GM19452 (cell line): ENCODE results near the gene FAM83F.
A peak's percentile ranks its signal among the peaks of the same experiment; 100 is the strongest.

Experiments
- ATAC-seq: cut with Tn5 transposase; IDR thresholded peaks from one replicate; pipeline ENCODE4 v1.9.1; 2021; ENCODE audit not compliant: unreplicated experiment

Gene FAM83F

DNA sequence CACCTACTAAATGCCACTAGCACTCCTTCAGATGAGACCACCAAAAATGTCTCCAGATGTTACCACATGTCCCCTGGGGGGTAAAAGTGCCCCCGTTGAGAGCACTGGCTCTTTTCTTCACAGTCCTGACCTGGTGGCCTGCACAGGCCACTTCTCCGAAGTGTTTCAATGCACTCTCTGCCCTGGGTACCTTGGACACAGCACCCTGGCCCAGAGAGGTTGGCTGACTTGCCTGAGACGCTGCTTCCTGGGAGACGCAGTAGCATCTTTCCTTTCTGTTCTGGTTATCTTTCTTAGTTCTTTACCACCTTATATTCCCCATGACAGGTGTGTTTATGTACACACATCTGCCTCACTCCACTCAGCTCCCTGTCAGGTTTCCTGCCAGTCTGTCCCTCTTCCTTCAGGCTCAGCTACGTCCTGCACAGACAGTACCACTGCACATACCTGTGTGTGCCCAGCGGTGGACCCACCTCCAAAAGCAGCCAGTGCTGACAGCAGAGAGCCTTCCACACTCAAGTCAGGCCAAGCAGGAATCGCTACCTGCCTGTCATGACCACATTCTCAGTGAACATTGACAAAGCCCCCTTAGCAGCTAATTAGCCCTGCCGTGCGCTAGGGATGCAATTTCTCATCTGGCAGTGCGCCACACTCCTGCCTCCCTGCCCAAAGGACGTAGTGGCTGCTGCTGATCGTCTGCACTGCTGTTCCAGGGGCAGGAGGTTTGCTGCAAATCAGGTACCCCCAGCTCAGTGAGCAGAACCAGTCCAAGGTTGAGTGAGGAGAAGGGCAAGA is 39.0 kb downstream of the FAM83F start:
- ATAC-seq = no peak

DNA sequence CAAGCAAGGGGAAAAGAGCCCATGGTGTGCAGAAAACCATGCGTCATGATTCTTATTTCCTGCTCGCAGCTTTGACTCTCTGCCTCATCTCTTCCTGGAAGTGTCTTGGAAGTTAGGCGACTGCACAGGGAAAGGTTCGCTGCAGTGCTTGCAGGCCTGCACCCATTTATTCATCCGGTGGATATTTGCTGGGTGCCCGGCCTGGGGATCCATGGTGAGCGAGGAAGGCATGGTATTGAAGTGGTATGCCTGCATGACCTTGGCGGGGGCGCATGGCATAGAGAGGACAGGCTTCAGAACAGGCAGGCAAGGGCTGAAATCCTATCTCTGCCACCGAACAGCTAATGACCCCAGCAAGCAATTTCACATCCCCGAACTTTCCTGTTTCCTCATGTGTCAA is 40.6 kb downstream of the FAM83F start:
- ATAC-seq = no peak

DNA sequence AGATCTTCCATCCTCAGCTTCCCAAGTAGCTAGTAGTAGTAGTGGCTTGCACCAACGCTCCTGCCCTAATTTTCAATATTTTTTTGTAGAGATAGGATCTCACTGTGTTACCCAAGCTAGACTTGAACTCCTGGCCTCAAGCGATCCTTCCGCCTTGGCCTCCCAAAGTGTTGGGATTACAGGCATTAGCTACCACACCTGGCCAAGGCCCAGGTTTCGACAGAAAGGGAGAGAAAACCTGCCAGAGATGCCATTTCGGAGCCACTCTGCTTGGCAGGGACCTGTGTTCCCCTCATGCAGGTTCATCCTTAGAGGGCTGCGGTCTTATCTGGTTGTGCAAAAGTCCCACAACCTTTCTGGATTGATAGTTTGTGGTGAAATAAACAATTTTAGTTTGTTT is 41.4 kb downstream of the FAM83F start:
- no peak for ATAC-seq

DNA sequence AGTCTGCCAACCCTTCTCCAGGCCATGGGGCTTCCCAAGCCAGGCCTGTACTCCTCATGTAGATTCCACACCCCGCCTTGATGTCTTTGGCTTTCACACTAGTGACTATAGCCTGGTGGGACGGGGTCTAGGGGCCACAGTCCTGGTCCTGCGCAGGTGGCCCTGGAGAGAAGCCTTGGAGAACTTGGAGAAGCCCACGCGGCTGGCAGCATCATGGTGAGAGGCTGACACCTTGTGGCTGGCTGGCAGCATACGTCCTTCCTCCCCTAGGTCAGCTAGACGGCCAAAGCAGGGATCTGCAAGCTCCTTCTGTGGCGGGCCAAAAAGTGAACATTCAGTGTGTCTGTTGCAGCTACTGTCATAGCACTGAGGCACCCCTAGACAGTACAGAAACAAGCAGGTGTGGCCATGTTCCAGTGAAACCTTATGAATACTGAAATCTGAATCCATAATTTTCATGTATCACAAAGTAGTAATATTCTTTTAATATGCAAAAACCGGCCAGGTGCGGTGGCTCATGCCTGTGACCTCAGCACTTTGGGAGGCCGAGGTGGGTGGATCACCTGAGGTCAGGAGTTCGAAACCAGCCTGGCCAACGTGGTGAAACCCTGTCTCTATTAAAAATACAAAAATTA is 42.0 kb downstream of the FAM83F start:
- no peak for ATAC-seq

DNA sequence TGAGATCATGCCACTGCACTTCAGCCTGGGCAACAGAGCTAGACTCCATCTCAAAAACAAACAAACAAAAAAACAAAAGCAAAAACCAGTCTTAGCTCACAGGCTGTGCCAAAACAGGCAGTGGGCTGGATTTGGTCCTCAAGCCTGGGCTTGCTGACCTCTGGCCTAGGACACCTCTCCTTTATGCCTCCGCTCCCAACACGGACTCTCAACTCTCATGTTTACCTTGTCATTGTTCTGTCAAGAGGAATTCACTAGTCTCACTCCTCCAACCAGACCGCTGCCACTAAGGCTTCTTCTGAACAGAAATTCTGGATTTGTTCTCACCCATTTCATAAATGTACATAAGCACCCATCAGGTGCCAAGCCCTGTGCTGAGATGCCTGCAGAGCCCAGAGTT is 42.6 kb downstream of the FAM83F start:
- no peak for ATAC-seq

DNA sequence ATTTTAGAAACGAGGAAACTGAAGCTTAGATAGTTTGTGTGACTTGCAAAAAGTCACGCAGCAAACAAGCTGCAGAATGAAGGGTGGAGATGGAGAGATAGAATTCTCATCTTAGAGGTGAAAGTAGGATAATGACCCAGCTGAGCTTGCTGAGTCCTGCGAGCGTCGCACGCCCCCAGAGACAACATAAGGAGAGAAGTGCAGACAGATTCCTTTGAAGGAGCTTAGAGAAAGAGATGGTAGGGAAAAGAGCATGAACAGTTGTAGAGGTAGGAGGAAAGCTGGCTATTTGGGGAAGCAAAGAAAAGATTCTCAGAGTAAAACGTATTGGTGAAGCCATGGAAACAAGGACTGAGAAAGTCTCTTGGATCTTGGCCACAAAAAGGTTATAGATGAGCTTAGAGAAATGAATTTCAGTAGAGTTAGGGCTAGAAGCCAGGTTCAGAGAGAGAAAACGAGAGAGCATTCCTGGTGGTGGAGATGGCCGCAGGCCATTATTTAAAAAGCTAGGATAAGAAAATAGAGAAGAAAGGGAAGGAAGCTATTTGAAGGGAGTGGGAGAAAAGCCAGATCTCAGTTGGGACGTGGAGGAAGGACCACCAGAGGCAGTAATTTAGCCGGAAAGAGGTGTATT is 44.8 kb downstream of the FAM83F start:
- ATAC-seq = no peak

DNA sequence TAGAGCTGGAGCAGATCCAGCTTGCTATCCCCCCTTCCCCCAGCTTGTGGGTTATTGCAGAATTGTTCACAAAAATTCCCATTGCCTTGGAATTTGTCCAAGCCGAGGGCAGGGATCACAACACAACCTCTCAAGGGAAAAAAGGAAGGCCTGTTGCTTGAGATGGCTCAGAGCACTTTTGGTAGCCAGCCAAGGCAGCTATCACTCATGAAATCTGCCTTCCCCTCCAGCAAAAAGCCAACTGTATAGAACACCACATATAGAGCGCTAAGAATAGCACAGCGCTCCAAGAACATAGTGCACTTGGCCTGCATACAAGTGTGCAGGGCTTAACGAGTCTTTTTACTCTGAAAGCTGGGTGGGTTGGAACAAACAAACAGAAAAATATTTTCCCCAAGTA is 46.2 kb downstream of the FAM83F start:
- ATAC-seq = no peak

DNA sequence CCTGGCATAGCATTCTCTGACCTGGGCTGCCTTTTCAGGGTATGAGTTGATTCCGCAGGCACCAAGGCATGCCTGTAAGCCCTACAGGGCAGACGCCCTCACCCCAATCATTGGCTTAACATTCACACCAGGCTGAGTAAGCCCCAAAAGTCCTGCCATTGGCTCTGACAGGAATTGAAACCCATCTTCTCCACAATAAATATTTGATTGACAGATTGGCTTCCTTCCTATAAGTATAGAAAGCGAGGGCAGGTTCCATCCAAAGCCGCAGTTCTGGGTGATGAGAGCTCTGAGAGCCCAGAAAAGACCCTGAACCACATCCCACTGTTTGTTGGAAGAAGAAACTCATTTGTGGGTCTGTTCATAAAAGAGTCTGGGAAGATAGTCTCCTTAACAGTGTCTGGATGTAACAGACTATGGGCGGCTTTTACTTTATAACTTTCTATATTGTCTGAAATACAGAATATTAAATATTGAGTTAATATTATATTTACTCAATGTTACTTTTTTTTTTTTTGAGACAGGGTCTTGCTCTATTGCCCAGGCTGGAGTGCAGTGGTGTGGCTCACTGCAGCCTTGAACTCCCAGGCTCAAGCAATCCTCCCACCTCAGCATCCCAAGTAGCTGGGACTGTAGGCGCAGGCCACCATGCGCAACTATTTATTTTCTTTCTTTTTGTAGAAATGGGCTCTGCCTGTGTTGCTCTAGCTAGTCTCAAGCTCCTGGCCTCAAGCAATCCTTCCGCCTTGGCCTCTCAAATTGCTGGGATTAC is 46.8 kb downstream of the FAM83F start:
- ATAC-seq = no peak

DNA sequence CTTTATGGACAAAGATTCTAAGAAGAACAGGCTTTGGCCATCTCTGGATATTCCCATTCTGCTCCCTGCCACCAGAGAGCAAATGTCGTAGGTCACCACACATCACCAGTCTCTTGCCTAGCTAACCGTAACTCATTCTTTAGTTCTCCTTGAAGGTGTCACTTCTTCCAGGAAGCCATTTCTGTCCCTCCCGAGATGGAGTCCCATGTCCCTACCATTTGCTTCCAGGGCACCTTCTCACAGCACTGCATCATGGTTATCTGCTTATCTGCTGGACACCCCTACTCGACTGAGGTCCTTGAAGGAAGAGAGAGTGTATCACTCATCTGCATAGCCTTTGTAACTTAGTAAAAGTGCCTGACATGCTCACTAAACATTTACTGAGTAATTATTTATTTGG is 47.6 kb downstream of the FAM83F start:
- no peak for ATAC-seq

DNA sequence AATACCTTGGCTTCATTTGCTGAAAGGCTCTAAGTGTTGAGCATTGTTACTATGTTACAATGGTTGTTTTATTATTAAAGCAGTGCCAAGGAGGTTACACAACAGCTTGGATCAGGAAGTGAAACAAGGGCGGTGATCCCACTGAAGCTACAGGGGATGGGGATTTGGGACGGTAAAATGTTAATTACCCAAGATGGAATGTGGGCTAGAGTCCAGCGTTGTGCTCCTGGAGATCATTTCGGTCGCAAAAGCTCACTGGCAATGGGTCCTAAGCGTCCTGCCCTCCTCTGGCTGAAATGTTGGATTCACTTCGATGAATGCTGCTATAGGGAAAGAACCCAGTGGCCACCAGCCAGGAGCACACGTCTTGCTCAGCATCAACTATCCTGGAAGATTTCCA is 48.3 kb downstream of the FAM83F start:
- ATAC-seq = no peak

DNA sequence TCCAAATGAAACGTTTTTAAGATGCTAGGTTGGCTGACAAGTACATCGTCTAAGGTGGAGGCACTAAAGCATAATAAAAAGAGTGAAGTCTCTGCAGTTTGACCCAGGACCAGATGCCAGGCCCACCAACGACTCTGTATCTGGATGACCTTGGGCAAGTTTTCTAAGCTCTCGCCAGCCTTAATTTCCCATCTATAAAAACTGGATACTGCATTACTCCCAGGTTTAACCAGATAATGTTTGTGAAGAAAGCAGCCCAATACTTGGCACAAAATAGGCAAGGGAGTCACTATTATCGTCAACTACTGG is 49.0 kb downstream of the FAM83F start:
- no peak for ATAC-seq

DNA sequence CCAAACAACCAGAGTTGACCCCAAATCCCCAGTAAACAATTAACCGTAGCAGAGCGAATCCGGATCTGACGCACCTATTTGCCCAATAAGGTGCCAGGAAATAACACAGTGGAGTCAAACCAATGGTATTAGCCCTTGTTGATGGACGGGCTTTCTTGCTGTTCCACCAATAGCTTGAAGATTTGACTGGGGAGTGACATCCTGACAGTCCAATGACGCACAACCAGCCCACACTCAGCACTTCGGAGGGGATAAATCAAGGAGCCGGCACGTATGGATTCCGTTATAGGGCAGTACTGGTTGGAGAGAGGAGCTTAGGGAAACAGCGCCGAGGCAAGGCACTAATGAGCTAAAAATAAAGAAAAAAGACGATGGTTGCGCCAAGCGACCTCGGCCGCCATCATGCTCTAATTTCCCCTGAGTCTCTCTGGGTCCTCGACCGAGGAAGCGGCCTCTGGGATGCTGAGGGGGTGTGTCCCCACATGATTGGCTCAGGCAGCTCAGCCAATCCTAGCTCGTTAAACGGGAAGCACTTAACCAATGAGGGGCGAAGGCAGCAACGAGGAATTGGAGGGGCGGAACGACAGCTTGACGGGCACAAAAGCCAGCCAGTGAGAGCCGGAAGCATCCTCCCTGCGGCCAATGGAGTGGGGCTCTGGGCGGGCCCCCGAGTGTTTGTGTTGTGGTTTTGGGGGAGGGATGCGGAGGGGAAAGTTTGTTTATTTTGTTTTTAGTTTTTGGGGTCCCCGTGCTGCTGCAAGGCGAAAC is 49.5 kb downstream of the FAM83F start:
- ATAC-seq = peak; percentile 80

DNA sequence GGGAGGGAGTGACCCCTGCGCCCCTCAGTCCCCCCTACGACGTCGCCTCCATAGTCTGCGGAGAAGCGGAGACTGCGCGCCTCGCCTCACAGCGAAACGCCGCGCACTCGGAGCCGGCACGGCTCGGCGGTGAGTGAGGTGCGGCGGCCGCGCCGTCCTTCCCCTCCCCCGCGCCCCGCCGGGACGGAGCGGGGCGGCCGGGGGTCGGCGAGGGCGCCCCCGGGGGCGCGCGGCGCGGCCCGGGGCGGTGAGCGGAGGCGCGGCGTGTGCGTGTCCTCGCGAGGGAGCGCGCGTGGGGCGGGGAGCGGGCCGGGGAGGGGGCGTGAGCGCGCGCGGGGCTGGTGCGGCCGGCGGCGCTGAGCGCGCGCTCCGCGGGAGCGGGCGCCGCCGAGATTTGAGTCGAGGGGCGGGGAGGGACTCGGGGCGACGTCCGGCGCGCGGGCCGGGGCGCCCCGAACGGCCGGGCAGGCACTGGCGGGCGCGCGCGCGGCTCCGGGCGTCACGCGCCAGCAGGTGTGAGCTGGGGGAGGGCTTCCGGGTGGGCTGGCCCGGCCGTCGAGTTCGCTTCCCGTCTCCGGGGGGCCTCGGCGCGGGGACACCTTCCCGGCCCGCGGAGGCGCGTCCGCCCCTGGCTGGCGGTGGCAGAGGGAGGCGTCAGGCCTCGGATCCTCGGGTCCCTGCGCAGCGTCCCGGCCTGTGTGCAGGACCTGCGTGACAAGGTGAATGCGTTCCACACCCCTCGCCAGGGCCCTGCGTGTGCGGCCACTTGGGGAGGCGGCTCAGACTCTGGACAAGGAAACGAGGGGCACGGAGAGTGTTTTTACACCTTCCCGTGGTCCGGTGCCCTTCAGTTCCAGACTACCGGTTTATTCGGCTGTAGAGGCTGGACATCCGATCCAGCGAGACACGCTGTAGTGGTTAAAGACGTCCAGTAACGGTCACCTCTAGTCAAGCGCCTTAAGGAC is 50.4 kb downstream of the FAM83F start:
- ATAC-seq = peak; percentile 17

DNA sequence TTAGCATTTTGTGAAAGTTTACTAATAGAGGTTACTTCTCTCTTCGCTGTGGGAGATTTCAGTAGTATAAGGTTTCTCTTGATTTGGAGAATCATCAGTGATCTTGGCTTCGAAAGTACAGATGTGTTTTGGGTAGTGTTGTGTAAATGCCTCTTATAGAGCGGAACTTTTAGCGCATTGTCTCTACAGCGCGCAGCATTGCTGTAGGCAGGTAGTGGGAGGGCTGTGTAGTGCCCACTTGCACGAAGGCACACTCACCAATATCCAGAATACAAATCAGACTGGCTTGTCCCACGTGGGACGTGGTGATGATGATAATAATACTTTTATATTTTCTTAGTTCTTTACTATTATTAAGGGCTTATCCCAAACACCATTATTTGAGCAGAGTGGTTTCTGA is 51.4 kb downstream of the FAM83F start:
- no peak for ATAC-seq

DNA sequence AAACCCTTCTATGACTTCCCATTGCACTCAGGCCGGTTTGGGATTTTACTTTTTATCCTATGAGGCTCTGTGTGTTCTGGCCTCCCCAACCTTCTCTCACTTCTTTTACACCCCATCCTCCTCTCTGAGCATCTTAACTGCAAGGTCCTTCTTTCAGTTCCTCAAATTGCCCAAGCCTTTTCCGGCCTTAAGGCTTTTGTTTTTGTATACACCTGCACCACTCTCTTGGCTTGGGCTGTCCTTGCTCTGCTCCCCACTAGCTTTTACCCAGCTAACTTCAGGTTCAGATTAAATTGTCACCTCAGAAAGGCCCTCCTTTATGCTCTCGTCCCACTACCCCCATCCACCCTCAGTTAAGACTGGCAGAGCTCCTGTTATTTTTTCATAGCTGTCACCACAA is 55.5 kb downstream of the FAM83F start:
- ATAC-seq = peak; percentile 83

DNA sequence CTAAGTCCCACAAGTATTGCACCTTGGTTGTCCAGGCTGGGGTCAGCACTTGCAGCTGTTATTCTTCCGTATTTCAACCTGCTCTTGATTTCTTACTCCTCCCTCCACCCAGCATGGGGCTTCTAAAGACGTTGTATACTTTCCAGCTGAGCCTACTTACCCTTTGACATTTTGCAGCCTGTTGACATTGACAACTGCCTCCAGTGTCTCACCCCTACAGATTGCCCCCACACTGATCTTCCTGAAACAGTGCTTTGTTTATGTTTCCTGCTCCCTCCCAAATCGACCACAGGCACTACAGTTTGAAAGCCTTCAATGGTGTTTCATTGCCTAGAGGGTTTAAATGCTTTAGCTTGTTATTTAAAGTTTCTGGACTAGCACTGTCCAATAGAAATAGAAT is 56.6 kb downstream of the FAM83F start:
- ATAC-seq = no peak

DNA sequence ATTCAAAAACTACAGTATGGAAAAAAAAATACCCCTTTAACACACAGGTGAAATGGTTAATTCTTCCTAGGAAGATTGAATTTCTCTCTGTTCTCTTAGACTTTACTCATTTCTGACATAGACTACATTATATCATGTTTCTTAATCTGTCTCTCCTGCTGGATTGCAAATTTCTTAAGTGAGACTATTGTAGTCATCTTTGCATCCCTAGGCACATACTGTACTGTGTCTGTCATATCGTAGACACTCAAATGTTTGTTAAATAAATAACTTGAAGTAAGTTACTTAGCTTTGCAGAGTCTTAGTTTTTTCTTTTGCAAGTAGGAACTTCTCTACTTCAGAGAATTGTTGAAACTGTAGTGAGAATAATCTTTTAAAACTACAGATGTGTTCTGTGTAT is 58.7 kb downstream of the FAM83F start:
- ATAC-seq = no peak

DNA sequence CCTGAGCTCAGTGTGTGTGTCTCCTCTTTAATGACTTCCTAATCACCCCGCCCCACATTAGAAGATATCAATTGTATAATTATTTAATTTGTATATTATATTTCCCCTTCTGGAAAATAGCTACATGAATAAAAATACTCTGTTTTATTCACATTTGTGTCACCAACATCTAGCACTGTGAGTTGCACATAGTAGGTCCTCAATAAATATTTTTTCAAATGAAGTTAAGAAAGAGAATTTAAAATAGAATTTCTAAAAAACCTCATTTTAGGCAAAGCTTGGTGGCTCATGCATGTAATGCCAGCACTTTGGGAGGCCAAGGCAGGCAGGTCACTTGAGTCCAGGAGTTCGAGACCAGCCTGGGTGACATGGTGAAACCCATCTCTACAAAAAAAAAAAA is 59.7 kb downstream of the FAM83F start:
- no peak for ATAC-seq

DNA sequence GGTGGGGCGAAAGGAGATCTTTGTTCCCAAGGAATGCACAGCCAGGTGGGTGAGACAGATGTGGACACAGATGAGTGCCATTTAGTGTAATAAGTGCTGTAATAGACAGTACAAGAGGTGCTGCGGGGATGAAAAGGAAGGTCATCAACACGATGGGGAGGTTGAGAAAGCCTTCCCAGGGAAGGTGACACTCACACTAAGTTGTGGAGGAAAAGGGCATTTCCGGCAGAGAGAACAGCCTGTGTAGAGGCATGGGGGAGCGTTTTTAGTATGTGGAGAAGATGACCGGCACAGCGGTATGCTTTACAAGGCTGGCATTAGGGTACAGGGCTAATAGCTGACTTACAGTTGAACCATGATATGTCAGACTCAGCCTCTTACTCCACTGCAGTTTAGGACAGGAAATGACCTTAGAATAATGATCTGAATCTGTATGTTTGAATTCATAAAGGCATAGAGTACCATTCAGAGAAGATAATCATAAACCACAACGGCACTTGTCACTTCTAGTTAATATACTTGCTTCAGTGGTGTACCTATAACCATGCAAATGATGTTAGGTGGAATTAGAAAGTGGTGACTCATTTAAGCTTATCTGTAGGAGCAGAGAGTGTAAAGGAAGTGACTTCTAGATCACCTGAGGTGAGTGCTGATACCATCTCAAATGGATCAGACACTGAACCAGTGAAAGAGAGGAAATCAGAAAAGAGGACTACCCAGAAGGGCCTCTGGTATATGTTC is 60.6 kb downstream of the FAM83F start:
- ATAC-seq = peak; percentile 83
